ENCODE results near the gene ATP2A2.
"Not testable (repeated sequence)": the region's sequence is repeated elsewhere in the genome, so short reads cannot be mapped to it uniquely, and the experiment has no call there.

The ATP2A2 gene

GRCh38 chr12:110343736-110344555, 62.9 kb downstream of the ATP2A2 start:
- FAIRE-seq: no peak

- FAIRE-seq: no peak
Observed at GRCh38 chr12:110344657-110345056, 63.6 kb downstream of the ATP2A2 start.

GRCh38 chr12:110345176-110345661, 64.2 kb downstream of the ATP2A2 start:
- no peak for FAIRE-seq

GRCh38 chr12:110345963-110346362, 64.9 kb downstream of the ATP2A2 start:
- FAIRE-seq: no peak

- FAIRE-seq: no peak
Observed at GRCh38 chr12:110347767-110348166, 66.7 kb downstream of the ATP2A2 start.

GRCh38 chr12:110348431-110349059, 67.5 kb downstream of the ATP2A2 start:
- no peak for FAIRE-seq

- no peak for FAIRE-seq
Observed at GRCh38 chr12:110349096-110349495, 68.0 kb downstream of the ATP2A2 start.

- FAIRE-seq: no peak
Observed at GRCh38 chr12:110349514-110350151, 68.6 kb downstream of the ATP2A2 start.

- FAIRE-seq: no peak
Observed at GRCh38 chr12:110351119-110351518, 70.1 kb downstream of the ATP2A2 start.

GRCh38 chr12:110352401-110352800, 71.4 kb downstream of the ATP2A2 start:
- FAIRE-seq: no peak

- FAIRE-seq: no peak
Observed at GRCh38 chr12:110353211-110353965, 72.3 kb downstream of the ATP2A2 start.

GRCh38 chr12:110354172-110354780, 73.2 kb downstream of the ATP2A2 start:
- FAIRE-seq: no peak

- no peak for FAIRE-seq
Observed at GRCh38 chr12:110355073-110355472, 74.0 kb downstream of the ATP2A2 start.

GRCh38 chr12:110358384-110359097, 77.5 kb downstream of the ATP2A2 start:
- not testable (repeated sequence) for FAIRE-seq

GRCh38 chr12:110361216-110361615, 80.2 kb downstream of the ATP2A2 start:
- FAIRE-seq: no peak

- FAIRE-seq: no peak
Observed at GRCh38 chr12:110365489-110366320, 84.7 kb downstream of the ATP2A2 start.

GRCh38 chr12:110366321-110367142, 85.5 kb downstream of the ATP2A2 start:
- no peak for FAIRE-seq

- no peak for FAIRE-seq
Observed at GRCh38 chr12:110367181-110367864, 86.3 kb downstream of the ATP2A2 start.

GRCh38 chr12:110369992-110370391, 88.9 kb downstream of the ATP2A2 start:
- FAIRE-seq: no peak

Measured in islet of Langerhans (tissue), 1 donor.